Kidney (tissue), 14 donors: ENCODE data around the gene SELPLG. TPM values are rescaled to one million over a fixed set of nuclear protein-coding genes. Genes with fewer than 3 reads are reported as not detected.

Experiments
- DNase-seq, 5 donors: peaks; one replicate each; pipeline ENCODE4 v3.0.0-alpha.2; 2013 to 2020
- FAIRE-seq: peaks from 2 replicates; lab custom pipeline; 2012; peaks lifted over from hg19 to GRCh38; lab: Jason Lieb, UNC
- H3K27ac ChIP-seq, 2 donors: one replicate each; pipeline ENCODE4 v1.7.0; 2013; ENCODE audit warnings: low read depth in 2 of 2, low read length in 2 of 2, inconsistent platforms in 1 of 2
- H3K27me3 ChIP-seq: one replicate; pipeline ENCODE4 v1.7.1; 2013; ENCODE audit warnings: low read length, inconsistent platforms; ENCODE audit not compliant: control insufficient read depth, insufficient read depth
- H3K36me3 ChIP-seq, 3 donors: one replicate each; pipeline versions ENCODE4 v1.7.0 to v1.7.1; 2013; ENCODE audit warnings: low read length in 3 of 3, control low read depth in 1 of 3, inconsistent platforms in 1 of 3; ENCODE audit not compliant: insufficient read depth in 3 of 3, control insufficient read depth in 2 of 3
- H3K4me1 ChIP-seq, 3 donors: one replicate each; pipeline versions ENCODE4 v1.7.0 to v1.7.1; 2013; ENCODE audit warnings: low read length in 3 of 3, inconsistent platforms in 1 of 3, low read depth in 1 of 3; ENCODE audit not compliant: control insufficient read depth in 2 of 3, insufficient read depth in 2 of 3
- H3K4me3 ChIP-seq, 3 donors: one replicate each; pipeline versions ENCODE4 v1.7.0 to v1.8.1; 2013; ENCODE audit warnings: low read length in 3 of 3, control low read depth in 1 of 3, inconsistent platforms in 1 of 3
- H3K9ac ChIP-seq, 3 donors: one replicate each; pipeline versions ENCODE4 v1.7.0 to v1.7.1; 2013; ENCODE audit warnings: low read length in 3 of 3, control low read depth in 1 of 3, inconsistent platforms in 1 of 3
- H3K9me3 ChIP-seq, 3 donors: one replicate each; pipeline versions ENCODE4 v1.7.0 to v1.7.1; 2013; ENCODE audit warnings: low read length in 3 of 3, control low read depth in 1 of 3, inconsistent platforms in 1 of 3; ENCODE audit not compliant: control insufficient read depth in 2 of 3, insufficient read depth in 1 of 3
- intact Hi-C: fragments of 100-400 bp; cut with DNase I; formaldehyde crosslinking; loops from one replicate; pipeline ENCODE4 v1.11.1; 2022
- polyA plus RNA-seq: library from polyadenylated mRNA; stranded (reverse); fragments of 350-450 nt; fragmentation: Illumina TruSeq; extraction: RNeasy Lipid Tissue Mini Kit (QIAGEN cat#74804); gene quantifications from one replicate; pipeline ENCODE4 v1.2.3, GENCODE V29; 2014; ENCODE audit warnings: low read depth, low replicate concordance; ENCODE audit not compliant: insufficient read depth
- total RNA-seq: library from RNA; stranded (reverse); fragmentation: NEBNext Ultra II Directional; extraction: Animal tissue kit (Norgen Biotek cat#: 25700); gene quantifications from one replicate; pipeline ENCODE4 v1.2.1, GENCODE V29; 2021
- TF ChIP-seq, protein P1 (sequence below): IDR thresholded peaks from 3 replicates; pipeline ENCODE4 v1.5.1; 2012; ENCODE audit warnings: mild to moderate bottlenecking, moderate library complexity, borderline replicate concordance; ENCODE audit not compliant: insufficient read depth; ENCODE audit errors: extremely low read depth
- donor health status: control.
- donor health status: control.
- donor health status: control.
- donor health status: control.
- donor health status: control.
- donor health status: DM: yes; HTN: yes; CAD: no.
- donor health status: Normal renal cell carcinoma (clear cell type).

Gene SELPLG
- total and polyA plus RNA-seq, 2 donors from 2014 or later: 3.7 to 14.3 TPM

DNA sequence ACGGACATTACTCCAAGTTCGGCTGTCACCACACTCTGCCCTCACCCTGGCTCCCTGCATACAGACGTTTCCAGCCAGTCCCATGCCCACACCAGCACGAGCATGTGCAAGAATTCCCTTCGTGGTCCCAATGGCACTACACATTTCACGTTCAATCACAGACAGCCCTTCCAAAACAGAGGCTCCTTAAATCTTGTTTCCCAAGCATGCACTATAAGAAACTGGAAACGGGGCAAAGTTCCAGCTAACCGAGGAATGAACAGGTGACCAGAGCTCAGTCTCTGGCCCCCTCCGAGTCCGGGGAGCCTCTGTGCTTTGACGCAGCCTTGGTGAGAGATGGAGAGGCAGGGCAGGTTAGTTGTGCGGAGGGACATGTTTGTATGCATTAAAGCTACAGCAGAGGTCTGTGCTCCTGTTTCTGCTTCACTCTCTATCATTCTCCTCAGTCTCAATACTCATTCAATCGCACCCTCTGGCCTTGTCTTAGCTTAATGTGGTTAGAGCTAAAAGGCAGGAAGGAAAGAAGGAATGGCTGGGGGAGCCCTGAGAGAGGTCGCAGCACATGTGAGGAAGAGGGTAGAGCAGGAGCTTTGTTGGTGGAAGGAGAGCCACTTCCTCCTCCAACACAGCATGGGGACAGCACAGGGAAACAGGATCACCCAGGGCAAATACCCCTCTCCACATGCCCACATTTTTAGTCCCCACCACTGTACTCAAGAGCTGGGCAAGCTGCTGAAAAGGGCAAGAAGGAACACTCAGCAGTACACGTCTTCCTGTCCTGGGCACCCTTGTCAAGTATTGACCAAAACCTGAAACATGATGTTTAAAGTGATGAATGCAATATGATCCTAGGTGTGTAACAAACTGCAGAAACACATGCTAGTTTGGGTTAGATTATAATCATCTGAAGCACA, 12.2 kb upstream of the SELPLG start:
- Histone ChIP-seq H3K36me3 (peaks cover 2 to 7% (median 7%) of the 10 kb centered on the region in 3 donors), H3K27me3 (no peaks in the 10 kb centered on the region), H3K4me1 (peaks cover 0 to 19% (median 14%) of the 10 kb centered on the region in 3 donors), H3K9me3 (no peaks in the 10 kb centered on the region), H3K4me3 (no peak overlapping the region), H3K9ac (no peak overlapping the region), H3K27ac (no peak overlapping the region)
- DNase-seq (no peak), FAIRE-seq (no peak)
- intact Hi-C loops: no loop called here
- TF ChIP-seq, protein P1, sequence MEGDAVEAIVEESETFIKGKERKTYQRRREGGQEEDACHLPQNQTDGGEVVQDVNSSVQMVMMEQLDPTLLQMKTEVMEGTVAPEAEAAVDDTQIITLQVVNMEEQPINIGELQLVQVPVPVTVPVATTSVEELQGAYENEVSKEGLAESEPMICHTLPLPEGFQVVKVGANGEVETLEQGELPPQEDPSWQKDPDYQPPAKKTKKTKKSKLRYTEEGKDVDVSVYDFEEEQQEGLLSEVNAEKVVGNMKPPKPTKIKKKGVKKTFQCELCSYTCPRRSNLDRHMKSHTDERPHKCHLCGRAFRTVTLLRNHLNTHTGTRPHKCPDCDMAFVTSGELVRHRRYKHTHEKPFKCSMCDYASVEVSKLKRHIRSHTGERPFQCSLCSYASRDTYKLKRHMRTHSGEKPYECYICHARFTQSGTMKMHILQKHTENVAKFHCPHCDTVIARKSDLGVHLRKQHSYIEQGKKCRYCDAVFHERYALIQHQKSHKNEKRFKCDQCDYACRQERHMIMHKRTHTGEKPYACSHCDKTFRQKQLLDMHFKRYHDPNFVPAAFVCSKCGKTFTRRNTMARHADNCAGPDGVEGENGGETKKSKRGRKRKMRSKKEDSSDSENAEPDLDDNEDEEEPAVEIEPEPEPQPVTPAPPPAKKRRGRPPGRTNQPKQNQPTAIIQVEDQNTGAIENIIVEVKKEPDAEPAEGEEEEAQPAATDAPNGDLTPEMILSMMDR: no peak

DNA sequence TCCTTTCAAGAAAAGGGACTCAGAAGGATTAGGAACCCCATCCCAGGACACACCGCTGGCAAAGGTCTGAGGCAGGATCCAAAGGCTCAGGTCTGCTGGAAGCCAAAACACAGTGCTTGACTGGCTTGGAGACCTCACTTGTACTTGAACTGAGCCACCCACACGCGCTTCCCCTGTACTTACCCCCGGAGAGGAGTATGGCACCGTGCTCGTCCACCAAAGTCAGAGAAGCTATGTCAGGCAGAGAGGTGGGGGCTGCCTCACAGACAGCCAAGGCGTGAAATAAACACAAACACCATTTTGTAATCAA, 11.1 kb upstream of the SELPLG start:
- Histone ChIP-seq H3K27me3 (no peaks in the 10 kb centered on the region), H3K9ac (no peak overlapping the region), H3K4me3 (no peak overlapping the region), H3K4me1 (peaks cover 0 to 19% (median 14%) of the 10 kb centered on the region in 3 donors), H3K9me3 (no peaks in the 10 kb centered on the region), H3K27ac (no peak overlapping the region), H3K36me3 (peaks cover 2 to 7% (median 7%) of the 10 kb centered on the region in 3 donors)
- FAIRE-seq (no peak), DNase-seq (no peak)
- intact Hi-C loops: no loop called here
- TF ChIP-seq, protein P1: no peak

DNA sequence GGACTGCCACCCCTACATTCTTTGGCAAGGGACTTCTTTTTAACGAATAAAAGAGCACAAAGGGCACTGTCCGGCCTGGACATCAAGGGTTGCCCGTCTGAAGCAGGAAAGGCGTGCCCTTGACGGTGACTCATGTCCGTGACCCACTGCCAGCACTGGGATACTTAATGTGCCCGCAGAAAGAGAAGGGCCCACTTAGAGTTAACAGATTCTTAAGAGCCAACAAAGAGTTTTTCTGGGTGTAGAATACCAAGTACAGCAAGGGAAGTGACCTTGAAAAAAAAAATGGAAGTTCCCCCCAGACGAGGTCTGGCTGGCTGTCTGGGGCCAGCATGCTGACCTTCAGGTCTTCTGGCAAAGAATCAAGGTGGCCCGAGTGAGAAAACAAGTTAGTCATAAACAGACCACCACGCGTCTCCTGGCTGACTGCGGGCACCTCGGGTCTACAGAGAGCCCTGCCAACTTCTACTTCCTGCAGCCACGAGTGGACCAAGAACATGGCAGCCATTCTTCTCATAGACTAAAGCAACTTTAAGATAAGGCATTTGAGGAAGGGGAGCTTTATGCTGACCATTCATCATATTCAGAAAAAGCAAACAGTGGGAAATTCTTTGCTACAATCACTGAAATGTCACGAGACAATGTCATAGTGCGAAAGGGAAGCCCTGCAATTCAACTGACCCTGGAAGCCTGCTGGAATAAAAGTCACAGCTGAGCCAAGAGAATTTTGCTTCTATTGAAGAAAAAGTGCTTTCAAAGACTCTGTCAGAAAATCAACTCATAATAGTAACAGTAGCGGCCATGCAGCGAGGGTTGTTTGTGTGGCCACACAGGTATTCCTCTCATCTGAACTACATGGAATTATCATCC, 10.5 kb upstream of the SELPLG start:
- Histone ChIP-seq H3K27ac (peak overlapping the region; percentile 33 to 63), H3K27me3 (no peaks in the 10 kb centered on the region), H3K4me3 (peak overlapping the region in 1 of 3 donors; percentile 3), H3K4me1 (peaks cover 0 to 19% (median 14%) of the 10 kb centered on the region in 3 donors), H3K9ac (no peak overlapping the region), H3K9me3 (no peaks in the 10 kb centered on the region), H3K36me3 (peaks cover 2 to 7% (median 7%) of the 10 kb centered on the region in 3 donors)
- TF ChIP-seq, protein P1: no peak
- FAIRE-seq (no peak), DNase-seq (peak in 1 of 5 donors; percentile 87)
- intact Hi-C loops: no loop called here
